Measurements from ENCODE around the gene EPB41L4A.

EPB41L4A gene

GRCh38 chr5:112205846-112206245 is 213.2 kb downstream of the EPB41L4A start:
- no peak for DNase-seq (ENCODE audit: low read depth)

- no peak for DNase-seq (ENCODE audit: low read depth)
These were observed 215.8 kb downstream of the EPB41L4A start for GRCh38 chr5:112203229-112203628.

GRCh38 chr5:112202694-112203093 is 216.4 kb downstream of the EPB41L4A start:
- DNase-seq (ENCODE audit: low read depth) = no peak

GRCh38 chr5:112201141-112201540 is 217.9 kb downstream of the EPB41L4A start:
- no peak for DNase-seq (ENCODE audit: low read depth)

- DNase-seq (ENCODE audit: low read depth) = no peak
These were observed 218.9 kb downstream of the EPB41L4A start for GRCh38 chr5:112200131-112200530.

GRCh38 chr5:112196584-112196983 is 222.5 kb downstream of the EPB41L4A start:
- no peak for DNase-seq (ENCODE audit: low read depth)

GRCh38 chr5:112195924-112196323 is 223.2 kb downstream of the EPB41L4A start:
- DNase-seq (ENCODE audit: low read depth) = no peak

GRCh38 chr5:112192866-112193265 is 226.2 kb downstream of the EPB41L4A start:
- DNase-seq (ENCODE audit: low read depth) = no peak

GRCh38 chr5:112192072-112192471 is 227.0 kb downstream of the EPB41L4A start:
- no peak for DNase-seq (ENCODE audit: low read depth)

GRCh38 chr5:112189391-112189790 is 229.7 kb downstream of the EPB41L4A start:
- DNase-seq (ENCODE audit: low read depth) = no peak

- no peak for DNase-seq (ENCODE audit: low read depth)
These were observed 232.6 kb downstream of the EPB41L4A start for GRCh38 chr5:112186401-112186990.

- DNase-seq (ENCODE audit: low read depth) = no peak
These were observed 235.2 kb downstream of the EPB41L4A start for GRCh38 chr5:112183874-112184273.

- no peak for DNase-seq (ENCODE audit: low read depth)
These were observed 235.9 kb downstream of the EPB41L4A start for GRCh38 chr5:112183103-112183711.

GRCh38 chr5:112179290-112179689 is 239.8 kb downstream of the EPB41L4A start:
- DNase-seq (ENCODE audit: low read depth) = no peak

GRCh38 chr5:112174959-112175594 is 244.0 kb downstream of the EPB41L4A start:
- no peak for DNase-seq (ENCODE audit: low read depth)

GRCh38 chr5:112165897-112166737 is 253.0 kb downstream of the EPB41L4A start:
- no peak for DNase-seq (ENCODE audit: low read depth)

GRCh38 chr5:112165399-112165798 is 253.7 kb downstream of the EPB41L4A start:
- DNase-seq (ENCODE audit: low read depth) = no peak

- no peak for DNase-seq (ENCODE audit: low read depth)
These were observed 255.6 kb downstream of the EPB41L4A start for GRCh38 chr5:112163435-112163834.

GRCh38 chr5:112161392-112161748 is 257.7 kb downstream of the EPB41L4A start:
- DNase-seq (ENCODE audit: low read depth) = no peak

- DNase-seq (ENCODE audit: low read depth) = peak; percentile 89
These were observed 258.3 kb downstream of the EPB41L4A start for GRCh38 chr5:112160652-112161391.

- DNase-seq (ENCODE audit: low read depth) = no peak
These were observed 259.6 kb downstream of the EPB41L4A start for GRCh38 chr5:112159435-112159834.

- DNase-seq (ENCODE audit: low read depth) = no peak
These were observed 262.9 kb downstream of the EPB41L4A start for GRCh38 chr5:112156211-112156610.
